HG02759 (cell line): ENCODE data around the gene MEF2A.

Experiments
- ATAC-seq: cut with Tn5 transposase; IDR thresholded peaks from one replicate; pipeline ENCODE4 v1.9.1; 2021; ENCODE audit warnings: mild to moderate bottlenecking, moderate library complexity; ENCODE audit not compliant: unreplicated experiment

The MEF2A gene

DNA sequence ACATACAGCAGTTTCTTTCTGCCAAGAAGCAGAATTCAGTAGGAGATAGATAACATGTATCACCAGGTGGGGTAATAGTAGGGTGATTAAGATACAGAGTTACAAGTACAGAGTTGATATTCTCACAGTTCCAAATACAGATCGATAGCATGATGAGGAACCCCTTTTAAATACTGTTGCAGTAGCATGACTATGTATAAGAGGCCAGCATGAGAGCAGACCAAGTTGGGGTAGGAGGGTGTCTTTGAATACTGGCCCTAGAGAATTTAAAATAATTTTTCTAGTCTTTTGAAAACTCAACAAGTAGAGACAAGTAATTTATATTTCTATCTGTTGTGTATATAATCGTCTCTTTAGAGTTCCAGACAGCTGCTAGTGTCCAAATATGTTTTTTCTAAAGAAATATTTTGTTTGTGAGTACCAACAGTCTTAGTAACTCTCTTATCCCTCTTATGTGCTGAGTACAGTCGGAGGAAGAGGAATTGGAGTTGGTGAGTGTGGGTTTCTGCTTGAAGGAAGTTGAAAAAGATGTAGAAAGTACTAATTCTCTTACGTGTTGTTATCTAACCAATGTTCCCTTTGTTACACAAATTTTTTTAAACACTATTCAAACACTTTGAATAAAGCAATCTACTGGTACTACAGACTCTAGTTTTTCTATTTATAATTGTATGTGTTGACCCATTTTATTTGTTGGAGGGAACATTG, 137.3 kb downstream of the MEF2A start:
- no peak for ATAC-seq

DNA sequence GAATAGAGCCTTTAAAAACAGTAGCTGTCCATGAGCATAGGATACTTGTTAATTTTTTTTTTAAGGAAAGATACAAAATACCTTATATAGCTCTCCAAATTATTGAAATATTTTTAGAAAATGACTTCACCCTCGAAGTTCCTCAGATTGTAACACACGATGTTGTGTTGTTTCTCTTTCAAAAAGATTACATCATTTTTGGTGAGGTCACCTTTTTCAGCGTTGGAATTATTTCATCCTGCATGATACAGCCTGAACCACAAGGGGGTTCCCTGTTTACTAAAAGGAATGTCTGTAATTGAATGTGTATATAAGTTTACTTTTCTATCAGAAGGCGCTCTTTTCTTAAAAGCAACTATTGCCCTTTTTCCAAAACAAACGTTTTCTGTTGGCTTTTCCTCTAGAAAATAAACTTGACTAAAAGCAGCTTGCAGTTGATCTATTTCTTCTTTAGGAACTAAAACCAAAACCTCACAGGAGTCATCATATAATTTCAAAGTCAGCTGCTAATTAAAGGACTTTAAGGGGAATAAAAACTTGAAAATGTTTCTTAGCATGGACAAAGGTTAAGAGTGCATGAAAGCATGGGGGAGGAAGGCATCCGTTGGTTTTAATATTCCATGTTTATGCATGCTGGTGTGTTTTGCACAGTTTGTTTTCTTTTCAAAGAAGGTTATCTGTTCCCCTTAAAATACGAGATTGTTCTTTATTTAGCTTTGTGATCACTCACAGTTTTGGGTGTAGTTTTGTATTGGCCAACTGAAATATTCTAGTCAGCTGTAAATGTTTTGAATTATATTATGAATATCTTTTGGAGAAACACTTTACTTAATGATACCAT, 138.0 kb downstream of the MEF2A start:
- peak; percentile 10 for ATAC-seq

DNA sequence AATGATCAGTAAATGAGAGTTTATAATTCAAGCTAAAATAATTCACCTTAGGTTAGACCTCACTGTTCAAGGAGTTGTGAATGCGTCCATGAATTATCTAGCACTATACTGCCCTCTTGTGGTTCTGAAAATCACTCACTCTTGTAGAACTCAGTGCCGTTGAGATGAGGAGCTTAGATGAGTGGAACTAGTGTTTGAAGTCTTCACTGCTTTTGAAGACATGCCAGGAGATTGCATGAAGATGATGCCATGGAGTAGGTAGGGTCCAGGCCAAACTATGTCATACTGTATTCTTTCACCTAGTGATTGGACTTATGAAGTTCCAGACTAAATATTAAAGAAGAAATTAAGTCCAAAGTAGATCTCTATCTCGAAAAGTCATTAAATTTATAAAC, 138.7 kb downstream of the MEF2A start:
- peak; percentile 76 for ATAC-seq

DNA sequence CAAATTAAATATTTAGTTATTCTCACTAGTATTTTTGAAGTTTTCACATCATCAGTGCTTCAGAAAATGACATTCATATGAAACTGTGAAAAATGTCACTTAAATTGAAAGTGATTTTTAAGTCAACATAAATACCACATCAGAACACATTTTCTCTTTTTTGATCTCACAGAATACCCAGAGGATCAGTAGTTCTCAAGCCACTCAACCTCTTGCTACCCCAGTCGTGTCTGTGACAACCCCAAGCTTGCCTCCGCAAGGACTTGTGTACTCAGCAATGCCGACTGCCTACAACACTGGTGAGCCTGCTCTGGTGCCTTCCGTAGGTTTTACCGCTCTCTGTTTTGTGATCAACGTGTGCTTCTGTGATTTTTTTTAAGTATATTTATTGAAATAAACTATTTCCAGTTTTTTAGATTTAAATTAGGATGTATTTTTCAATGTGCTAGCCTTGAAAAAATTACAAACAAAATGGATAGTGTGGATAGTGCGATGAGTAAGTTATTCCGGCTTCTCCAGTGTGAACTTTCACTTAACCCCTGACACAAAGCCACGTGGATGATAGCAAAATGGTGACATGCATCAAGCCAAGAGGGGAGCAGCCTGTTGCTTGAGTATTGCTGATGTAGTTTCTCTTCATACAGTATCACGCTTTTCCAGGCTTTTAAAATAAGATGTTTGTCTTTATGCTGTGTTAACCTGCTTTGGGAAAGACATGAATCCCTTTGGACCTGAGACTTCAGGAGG, 140.9 kb downstream of the MEF2A start:
- ATAC-seq: no peak

DNA sequence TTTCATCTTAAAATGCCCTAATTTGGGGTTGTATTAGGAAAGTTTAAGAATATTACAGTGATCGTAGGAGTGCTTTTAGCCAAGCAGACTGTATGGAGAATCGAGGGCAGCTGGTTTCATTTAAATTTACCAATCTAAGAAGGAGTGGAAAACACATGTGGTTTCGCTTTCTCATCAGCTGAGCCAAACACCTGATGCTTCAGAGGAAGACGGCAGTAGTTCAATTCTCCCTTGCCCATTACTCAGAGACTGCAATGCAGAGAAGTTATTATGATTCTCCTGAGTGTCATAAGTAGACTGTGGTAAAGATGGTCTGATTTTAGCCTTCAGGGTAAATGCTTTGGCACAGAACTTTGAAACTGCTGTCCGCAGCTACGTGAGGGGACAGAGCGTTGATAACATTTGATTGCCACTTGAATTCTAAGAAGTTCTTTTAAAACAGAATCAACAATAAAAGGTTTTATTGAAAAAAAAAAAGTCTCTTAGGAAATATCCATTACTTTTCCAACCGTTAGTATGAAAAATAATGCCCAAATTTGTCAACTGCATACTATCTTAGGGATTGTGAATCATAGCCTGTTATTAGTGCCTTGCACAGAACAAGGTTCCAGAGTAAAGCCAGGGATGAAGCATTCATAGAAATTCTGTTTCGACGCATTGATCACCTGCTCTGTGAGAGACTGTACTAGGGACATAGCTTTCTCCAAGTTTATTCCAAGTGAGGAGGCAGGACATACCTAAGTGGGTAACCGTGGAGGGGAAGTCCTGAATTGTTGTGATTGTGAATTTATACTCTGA, 141.9 kb downstream of the MEF2A start:
- ATAC-seq: no peak

DNA sequence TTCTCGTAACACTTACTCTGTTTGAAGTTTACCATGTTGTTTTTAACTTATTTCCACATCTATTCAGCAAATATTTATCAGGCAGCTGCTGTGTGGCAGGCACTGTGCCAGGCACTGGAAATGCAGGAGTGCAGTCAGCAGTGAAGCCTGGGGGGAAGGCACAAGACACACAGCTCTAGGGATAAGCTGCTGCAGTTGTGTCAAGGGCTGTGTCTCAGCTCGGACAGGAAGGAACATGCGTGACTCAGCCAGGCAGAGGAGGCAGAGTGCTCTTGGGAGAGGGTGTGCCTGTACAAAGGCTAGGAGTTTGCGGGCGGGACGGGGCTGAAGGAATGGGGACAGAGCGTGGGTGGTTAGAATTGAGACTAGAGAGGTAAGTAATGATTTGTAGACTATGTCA, 142.8 kb downstream of the MEF2A start:
- ATAC-seq: no peak

DNA sequence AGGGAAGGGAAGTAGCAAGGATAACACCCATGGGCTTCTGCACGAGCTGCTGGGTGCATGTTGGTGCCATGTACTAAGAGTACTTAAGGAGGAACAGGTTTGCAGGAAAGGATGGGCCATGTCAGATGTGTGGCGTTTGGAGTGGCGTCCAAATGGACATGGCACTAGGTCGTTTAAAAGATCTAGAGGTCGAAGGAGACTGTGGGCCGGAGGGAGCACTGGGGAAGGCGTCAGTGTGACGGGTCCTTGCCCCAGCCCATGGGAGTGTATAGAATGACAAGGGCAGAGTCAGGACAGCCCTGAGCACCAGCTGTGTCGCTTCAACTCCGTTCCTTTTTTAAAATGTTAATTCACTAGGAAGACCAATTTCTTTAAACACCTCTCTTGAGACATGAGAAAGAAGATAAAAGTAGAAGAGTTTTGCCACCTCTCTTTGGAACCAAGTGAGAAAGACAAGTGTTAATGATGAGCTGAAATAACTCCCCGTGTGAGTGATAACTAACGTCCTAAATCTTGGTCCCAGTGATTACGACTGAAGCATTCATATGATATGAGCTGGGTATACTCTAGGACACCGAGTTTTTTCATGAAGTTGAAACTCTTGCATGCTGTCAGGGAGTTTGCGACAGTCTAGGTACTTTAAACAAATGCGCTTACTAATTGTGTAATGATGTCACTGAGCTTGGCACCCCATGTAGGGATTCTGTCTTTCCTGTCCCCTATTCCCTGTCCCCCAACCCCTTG, 143.6 kb downstream of the MEF2A start:
- ATAC-seq: no peak

GRCh38 chr15:99711625-99712024, 145.8 kb downstream of the MEF2A start:
- ATAC-seq: no peak

DNA sequence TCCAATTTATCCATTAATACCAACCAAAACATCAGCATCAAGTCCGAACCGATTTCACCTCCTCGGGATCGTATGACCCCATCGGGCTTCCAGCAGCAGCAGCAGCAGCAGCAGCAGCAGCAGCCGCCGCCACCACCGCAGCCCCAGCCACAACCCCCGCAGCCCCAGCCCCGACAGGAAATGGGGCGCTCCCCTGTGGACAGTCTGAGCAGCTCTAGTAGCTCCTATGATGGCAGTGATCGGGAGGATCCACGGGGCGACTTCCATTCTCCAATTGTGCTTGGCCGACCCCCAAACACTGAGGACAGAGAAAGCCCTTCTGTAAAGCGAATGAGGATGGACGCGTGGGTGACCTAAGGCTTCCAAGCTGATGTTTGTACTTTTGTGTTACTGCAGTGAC, 146.6 kb downstream of the MEF2A start:
- ATAC-seq: no peak

GRCh38 chr15:99716540-99717095, 150.8 kb downstream of the MEF2A start:
- no peak for ATAC-seq

DNA sequence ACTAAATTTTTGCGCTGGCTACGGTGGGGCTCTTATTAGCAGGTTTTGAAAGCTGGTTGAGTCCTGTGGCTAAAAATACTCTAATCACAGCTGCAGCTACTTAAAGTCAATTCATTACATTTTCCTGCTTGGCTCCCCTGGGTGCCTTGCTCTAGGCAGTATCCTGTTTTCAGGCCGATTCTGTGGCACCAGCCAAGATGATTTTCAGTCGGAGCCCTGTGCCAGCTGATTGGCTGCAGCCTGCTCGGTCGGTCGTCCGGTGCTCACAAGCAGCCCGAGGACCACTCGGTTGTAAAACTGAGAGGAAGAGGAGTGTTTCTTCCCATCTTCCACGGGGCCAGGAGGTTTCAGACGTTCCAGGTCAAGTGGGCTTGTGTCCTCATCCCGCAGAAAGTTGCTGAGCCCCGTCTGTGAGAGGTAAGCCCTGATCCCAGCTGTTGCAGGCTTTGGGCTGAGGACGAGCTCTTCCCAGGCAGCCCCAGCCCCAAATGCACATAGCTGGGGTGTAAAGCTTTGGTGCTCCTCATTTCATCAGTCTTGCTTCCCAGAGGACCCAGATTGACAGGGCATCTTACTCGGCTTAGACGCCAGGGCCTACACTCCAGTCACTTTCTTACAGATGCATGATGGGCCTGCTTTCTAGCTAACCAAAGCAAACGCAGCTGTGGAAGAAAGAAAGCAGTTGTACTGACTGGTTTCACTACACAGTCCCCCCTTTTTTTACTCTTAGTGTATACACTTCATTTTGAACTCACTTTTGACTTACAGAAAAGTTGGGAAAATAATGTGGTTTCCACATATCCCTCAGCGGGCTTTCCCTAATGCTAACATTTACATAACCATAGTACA, 151.6 kb downstream of the MEF2A start:
- ATAC-seq: peak; percentile 25

DNA sequence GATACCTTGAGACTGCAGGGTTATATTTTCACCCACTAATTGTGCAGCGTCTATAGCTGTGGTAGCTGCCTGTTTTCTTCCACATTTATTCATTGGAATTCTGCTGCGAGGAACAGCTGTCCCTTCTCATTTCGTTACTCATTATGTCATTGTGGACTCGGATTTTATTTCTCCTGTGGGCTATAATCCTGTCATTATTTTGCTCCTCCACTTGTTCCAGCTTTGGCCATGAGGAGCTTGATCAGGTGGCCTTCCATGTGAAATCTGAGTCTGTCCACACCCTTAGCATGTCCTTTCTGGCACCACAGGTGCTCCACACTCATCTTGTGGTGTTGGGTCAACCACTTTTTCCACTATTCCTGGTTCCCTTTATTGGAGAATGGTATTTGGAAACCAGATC, 152.6 kb downstream of the MEF2A start:
- no peak for ATAC-seq

DNA sequence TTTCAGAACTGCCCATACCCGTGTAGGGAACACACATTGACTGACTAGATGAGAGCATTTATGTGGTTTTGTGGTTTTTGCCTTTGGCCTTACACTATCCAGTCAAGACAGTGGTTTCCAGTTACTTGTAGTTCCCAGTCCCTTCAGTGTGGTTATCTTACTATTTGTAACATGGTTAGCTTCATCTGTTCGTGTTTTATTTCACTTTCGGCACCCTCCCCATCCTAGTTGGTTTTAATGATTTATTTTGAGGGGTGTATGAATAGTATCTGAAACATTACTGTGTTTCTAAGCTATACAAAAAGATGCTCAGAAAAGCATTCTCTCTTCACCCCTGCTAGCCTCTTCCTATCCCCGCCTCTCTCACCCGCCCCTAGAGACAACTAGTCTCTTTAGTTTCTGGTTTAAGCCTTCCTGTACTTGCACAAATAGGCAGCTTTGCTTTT, 153.3 kb downstream of the MEF2A start:
- peak; percentile 84 for ATAC-seq

DNA sequence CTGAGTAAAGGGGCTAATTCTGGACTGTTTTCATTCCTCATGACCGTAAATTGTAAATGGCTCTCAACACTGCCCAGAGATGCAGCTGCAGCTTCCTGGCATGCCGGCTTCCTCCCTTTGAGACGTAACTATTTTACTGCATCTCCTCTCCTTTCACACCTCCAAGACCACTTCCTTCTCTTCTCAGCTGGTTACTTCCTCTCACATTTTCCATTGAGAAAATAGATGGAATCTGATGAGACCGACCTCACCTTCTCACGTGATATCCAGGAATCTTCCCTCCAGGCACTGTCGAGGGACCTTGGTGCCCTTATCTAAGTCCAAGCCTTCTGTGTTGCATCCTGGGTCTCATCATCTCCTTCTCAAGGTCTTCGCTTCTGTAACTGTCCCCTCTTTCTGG, 154.7 kb downstream of the MEF2A start:
- ATAC-seq: no peak

GRCh38 chr15:99721104-99721778, 155.5 kb downstream of the MEF2A start:
- no peak for ATAC-seq

GRCh38 chr15:99721896-99722295, 156.1 kb downstream of the MEF2A start:
- no peak for ATAC-seq

GRCh38 chr15:99722406-99722805, 156.6 kb downstream of the MEF2A start:
- no peak for ATAC-seq

DNA sequence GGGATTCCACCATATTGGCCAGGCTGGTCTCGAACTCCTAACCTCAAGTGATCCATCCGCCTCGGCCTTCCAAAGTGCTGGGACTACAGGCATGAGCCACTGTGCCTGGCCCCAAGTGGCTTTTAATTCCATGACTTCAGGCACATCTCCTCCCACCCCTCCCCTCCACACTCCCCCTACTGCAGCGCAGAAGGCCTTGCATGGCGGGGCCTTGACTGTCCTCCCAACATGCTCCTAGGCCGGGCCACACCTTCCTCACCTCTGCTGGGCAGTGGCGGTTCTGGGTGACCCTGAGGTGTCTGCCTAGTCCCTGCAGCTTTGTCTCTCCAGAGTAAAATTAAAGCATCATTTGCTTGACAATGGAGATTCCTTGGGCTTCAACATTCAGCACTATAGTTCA, 160.5 kb downstream of the MEF2A start:
- ATAC-seq: no peak
